CD4-positive, alpha-beta T cell treated with Interleukin-17A for 4 hours (primary cell): ENCODE results near the gene SLC27A3.
A peak's percentile ranks its signal among the peaks of the same experiment; 100 is the strongest.

Experiments
- DNase-seq: peaks from one replicate; pipeline ENCODE4 v3.0.0-alpha.2; 2020; ENCODE audit warnings: mixed read lengths

The SLC27A3 gene

GRCh38 chr1:153774780-153775457 lies at the start of gene SLC27A3:
TSS of gene SLC27A3 (plus strand) at chr1:153775407. CDS start at chr1:153775498, 91 bp downstream.
- no peak for DNase-seq

- peak; percentile 98 for DNase-seq
These were observed 47.5 kb upstream of the SLC27A3 start, which contains the start of gene INTS3 for GRCh38 chr1:153727463-153728304. TSS of gene INTS3 (plus strand) at chr1:153728050. CDS start at chr1:153728635, 585 bp downstream.

- peak; percentile 50 for DNase-seq
These were observed 46.7 kb upstream of the SLC27A3 start for GRCh38 chr1:153728305-153729066.

- no peak for DNase-seq
These were observed 44.7 kb upstream of the SLC27A3 start for GRCh38 chr1:153730468-153730988.

- DNase-seq: no peak
These were observed 41.2 kb upstream of the SLC27A3 start for GRCh38 chr1:153733970-153734369.

GRCh38 chr1:153734396-153735089 lies 40.7 kb upstream of the SLC27A3 start:
- DNase-seq: no peak

GRCh38 chr1:153735090-153735420 lies 40.2 kb upstream of the SLC27A3 start:
- DNase-seq: no peak

- no peak for DNase-seq
These were observed 33.2 kb upstream of the SLC27A3 start for GRCh38 chr1:153741986-153742385.

GRCh38 chr1:153742411-153743142 lies 32.6 kb upstream of the SLC27A3 start:
- DNase-seq: no peak

GRCh38 chr1:153745417-153745816 lies 29.8 kb upstream of the SLC27A3 start:
- no peak for DNase-seq

GRCh38 chr1:153746174-153746573 lies 29.0 kb upstream of the SLC27A3 start:
- no peak for DNase-seq

GRCh38 chr1:153748903-153749302 lies 26.3 kb upstream of the SLC27A3 start:
- DNase-seq: no peak

GRCh38 chr1:153749408-153750005 lies 25.7 kb upstream of the SLC27A3 start:
- peak; percentile 81 for DNase-seq

GRCh38 chr1:153750026-153750995 lies 24.9 kb upstream of the SLC27A3 start:
- DNase-seq: no peak

GRCh38 chr1:153752072-153752471 lies 23.1 kb upstream of the SLC27A3 start:
- DNase-seq: no peak

GRCh38 chr1:153752571-153753195 lies 22.5 kb upstream of the SLC27A3 start:
- DNase-seq: no peak

- no peak for DNase-seq
These were observed 20.9 kb upstream of the SLC27A3 start for GRCh38 chr1:153754266-153754665.

GRCh38 chr1:153760440-153760839 lies 14.8 kb upstream of the SLC27A3 start:
- no peak for DNase-seq

- no peak for DNase-seq
These were observed 11.6 kb upstream of the SLC27A3 start for GRCh38 chr1:153763365-153764225.
